Measurements from ENCODE around the gene DLG2.

- TF ChIP-seq POLR2A (IDR thresholded peaks at IDR 0.05) (no peak), CTCF (IDR thresholded peaks at IDR 0.05) (no peak)
Measured at GRCh38 chr11:85114786-85115185, 512.4 kb downstream of the DLG2 start.
